HG03095 (cell line): Measurements from ENCODE around the gene EPHB6.

Experiments
- ATAC-seq: cut with Tn5 transposase; IDR thresholded peaks from one replicate; pipeline ENCODE4 v1.9.1; 2021; ENCODE audit warnings: moderate library complexity; ENCODE audit not compliant: unreplicated experiment

The EPHB6 gene

DNA sequence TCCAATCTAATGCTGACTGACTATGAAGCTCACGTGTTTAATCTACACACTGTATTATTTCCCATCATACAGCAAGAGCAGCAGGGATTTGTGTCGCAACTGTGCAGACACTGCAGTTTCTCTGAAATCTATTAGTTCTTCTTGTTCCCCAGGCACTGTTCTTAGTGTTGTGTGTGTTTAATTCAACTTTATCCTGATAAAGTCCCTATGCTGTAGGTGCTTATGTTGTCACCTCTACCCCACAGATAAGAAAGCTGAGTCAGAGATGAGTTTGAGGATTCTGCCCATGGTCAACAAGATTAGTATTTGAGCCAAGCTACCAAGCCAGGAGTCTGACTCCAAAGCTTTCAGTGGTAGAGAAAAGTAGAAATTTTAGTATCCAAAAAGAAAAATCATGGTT is 22.5 kb upstream of the EPHB6 start:
- no peak for ATAC-seq

DNA sequence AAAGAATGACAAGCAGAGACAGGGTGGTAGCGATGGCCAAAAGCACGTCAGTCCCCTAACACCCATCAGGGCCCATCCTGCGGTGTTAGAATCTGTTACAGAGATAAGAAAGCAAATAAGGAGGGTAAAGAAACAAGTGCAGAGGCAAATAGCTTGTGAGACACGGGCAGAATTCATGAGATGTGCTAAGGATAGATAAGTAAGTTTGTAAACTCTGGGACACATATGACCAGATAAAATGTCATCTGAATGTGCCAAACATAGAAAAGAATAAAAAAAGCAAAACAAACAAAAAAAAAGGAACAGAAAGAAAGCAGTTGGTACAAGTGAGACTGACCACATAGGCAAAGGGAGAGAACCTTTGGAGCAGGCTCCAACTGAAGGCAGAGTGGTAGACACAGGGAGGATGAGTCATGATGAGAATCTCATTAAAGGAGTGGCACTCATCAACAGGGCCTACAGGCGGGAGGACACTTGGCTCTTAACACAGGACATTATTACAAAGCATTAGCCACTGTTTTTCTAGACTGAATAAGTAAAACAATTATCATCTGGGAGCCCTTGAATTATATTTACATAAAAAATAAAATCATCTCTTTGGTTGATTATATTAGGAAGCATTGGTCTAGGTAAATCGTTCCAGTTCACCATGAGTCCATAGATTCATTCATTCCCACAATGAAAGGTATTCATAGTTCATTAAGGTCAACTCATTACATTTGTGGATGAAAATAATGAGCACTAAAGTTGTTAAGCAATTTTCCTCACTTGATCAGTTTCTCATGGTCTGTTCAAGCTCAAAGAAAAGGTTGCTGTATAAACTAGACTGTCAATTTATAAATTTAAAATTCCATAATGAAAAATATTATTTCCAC is 21.5 kb upstream of the EPHB6 start:
- peak; percentile 46 for ATAC-seq

DNA sequence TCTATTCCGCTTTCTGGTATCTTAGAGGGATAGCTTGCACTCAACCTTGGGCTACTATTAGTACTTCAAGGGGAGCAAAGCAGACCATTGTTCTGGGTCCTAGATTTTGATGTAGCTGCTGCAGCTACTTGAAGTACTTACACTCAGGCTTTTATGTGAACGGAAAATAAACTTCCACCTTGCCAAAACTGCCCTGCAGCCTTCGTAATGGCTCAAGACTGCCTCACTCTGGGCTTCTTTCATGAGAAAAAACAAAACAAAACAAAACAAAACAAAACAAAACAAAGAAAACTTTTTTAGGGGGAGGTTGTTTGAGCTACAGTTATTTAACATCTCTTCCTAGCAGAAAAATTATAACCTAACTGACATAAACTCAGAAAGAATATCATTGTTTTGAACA is 19.4 kb upstream of the EPHB6 start:
- no peak for ATAC-seq

DNA sequence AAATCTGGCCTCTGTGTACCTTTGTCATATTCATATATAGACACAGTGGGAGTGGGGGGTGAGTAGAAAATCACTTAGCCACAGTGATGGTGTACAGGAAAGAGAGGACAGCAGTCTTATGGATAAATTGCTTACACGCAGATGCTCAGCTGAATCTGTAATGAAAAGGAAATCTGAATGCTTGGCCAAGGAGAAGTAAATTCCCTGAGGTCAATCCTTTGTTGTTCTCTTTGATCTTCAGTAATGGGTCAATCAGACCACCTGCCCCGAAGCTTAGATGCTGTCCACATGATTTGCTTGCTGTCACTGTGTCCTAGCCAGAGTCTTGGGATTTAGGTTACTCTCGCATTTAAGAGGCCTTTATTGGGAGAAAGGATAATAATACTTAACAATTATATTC is 18.4 kb upstream of the EPHB6 start:
- no peak for ATAC-seq

DNA sequence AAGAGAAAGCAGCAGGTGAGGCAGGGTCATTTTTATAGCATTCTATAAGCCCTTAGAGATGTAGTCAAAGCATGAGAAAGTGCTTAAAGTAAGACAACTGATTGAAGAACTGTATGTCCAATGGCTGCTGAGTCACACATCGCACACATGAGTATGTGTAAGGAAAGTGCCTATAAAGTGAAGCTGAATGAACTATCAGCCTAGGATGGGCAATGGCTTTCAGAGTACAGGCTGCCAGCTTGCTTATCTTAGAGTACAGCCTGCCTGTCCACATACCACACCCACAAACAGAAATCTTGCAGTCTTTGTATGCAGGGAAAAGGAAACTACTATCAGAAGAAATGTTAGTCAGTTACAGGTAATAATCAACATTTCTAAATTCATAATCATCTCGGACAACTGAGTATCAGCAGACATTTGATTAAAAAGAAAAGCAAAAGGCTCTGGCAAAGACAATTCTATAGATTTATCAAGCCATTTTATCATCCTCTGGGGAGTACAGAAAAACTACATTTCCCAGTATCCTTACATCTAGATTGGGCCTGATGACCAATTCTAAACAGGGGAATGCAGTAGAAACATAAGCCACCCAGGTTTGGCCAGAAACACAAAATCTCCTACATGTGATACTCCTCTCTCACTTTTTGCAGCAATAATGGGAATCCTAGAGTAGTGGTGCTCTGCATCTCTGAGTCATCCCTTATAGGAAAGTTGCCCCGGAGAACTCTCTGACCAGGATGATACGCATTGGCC is 16.2 kb upstream of the EPHB6 start:
- no peak for ATAC-seq

DNA sequence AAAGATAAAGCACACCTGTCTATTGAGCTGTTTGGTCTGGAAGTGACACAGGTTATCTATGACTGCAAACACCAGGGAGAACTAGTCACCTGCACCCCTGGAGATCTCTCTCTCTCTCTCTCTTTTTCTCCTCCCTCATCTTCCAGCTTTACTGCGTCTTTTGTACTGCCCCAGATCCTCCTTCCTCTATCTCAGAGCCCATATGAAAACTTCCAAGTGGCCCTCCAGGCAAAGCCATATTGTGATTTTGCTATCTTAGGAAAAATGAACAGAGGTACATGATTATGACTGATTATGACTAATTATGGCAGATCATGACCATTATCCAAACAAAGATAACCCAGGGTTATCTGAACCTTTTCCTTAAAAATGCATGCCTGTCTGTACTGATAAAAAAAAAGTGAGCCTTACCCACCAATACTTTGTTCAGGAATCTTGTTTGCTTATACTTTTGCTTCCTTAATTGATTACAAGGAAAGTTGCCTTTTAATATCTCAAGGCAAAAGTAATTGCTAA is 12.6 kb upstream of the EPHB6 start:
- ATAC-seq = no peak

DNA sequence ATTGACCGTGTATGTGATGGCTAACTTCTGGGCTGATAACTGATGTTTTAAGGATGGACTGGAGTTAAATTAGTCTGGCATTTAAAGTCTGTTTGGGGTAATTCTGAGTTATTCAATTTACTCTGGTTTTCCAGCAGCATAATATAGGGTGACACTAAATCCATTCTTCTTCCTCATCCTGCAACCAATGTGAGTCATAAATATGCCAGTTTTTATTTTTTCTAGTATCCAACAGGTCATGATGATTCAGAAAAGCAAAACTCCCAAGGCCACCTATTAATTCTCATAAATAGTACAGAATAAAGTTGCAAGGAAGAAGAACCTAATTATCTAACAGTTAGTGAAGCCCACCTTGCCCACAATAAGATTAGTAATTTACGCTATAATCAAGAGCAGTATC is 7.5 kb upstream of the EPHB6 start:
- ATAC-seq = no peak

DNA sequence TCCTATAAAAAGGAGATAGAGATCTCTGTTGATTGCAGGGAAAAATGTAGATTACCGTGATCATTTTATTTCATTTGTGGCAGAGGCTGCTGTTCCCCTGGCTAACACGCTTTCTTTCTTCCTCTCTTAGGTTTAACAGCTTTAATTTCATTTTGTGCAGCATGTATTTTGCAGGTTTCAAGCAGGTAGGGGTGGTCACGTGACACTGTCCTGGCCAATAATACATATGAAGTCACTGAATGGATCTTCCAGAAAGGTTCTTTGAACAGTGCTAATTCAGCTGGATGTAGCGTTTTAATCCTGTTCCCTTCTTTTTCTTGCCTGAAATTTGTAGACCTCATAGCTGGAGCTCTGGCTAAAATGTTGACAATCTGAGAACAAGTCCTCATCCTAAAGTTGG is 3.6 kb upstream of the EPHB6 start:
- no peak for ATAC-seq

DNA sequence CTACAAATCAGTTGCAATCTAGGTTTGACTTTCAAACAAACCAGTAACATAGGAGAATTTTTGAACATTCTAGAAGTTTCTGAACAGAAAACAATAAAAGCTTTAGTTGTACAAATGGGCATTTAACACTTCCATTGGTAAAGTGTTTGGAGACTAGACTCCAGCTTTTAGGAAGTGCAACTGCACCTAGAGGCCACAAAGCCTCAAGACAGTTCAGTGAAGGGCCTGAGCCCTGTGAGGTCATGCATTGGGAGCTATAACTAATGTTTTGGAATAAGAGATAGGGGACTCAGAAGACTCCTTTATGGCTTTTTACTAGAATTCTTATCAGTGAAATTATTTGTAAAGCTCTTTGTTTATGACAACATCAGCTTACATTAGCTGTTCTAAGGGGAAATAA is 3.0 kb upstream of the EPHB6 start:
- ATAC-seq = no peak

DNA sequence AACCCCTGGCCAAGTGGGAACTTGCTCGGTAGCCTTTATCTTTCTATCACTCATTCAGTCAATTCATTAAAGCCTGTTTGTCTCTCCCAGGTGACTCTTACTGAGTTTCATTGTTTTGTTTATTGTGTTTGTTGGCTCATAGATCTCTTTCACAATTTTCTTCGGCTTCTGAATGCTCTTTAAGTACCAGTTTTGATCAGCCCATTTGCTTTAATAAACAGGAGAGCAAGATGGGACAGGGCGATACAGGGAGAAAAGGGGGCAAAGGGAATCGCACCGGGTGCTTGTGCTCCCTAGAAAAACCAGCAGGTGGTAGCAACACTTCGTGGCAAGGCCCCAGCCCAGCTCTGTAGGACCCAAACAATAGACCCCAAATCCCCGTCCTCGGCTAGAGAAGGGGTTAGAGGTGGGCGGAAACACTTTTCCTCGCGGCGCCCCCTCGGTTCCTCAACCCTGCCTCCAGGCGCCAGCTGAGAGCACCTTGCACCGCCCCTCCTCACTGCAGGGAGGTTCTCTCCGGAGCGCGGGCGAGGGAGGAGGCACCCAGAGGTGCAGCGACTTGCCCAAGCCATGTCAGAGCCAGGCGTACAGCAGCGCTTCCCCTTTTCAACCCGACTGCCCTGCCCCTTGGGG is 1.0 kb upstream of the EPHB6 start:
- ATAC-seq = peak; percentile 79

DNA sequence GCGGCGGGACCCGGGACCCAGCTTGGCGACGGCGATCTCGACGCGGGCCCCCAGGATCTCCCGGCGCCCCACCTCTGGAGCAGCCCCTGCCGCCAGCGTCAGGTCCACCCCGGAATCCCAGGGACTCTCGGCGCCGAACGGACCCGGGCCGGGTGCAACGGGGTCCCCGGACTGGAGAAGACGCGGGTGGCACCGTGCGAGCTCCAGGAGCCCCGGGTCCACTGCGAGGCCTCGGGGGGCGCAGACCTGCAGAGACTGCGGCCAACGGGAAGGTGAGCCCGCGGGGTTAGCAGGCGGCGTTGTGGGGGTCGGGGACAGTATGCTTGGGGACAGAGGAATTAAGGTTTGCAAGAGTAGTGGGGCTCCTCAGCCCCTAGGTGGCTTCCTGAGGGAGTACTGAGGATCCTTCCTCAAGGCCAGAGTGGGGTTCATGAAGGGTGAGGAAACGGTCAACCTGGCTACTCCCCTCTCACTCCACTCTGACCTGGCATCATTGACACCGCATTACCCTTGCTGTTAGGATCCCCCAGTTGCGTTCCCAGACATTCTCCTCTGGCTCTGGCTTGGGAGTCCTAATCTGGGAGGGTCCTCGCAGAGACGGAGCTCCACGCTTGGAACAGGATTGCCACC is 353 bp downstream of the EPHB6 start:
- ATAC-seq = no peak

DNA sequence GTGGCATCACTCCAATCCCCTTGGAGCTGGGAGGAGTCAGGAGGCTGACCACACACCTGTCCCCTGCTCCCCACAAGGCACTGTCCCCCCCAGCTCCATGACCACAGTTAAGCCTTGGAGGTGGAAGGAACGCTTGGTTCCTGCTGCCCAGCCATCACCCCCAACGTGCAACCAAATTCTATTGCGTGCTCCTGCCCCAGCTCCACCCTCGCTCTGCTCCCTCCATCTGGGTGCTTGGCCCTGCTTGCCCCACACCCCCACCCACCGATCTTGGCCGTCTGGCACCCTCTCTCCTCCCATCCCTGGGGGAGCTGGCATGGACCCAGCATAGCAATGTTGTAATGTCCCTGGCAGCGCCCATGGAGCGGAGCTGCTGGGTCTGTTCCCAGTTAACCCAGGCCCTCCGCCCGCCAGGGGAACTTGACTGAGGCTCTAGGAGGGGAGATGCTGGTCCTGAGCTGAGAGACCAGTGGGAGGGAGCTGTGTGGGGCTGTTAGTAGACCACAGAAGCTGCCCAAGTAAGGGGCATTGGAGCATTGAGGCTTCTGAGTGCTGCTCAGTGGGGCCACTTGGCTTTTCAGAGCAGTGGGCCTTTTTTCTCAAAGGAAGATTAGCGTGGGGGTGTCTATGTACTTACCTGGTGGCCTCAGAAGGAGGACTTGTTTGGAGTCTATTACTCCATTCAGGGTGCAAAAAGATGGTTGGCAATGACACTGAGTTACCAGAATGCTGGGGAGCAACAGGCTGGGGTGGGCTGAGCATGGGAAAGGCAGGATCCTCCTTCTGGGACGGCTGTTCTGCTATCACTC is 1.1 kb downstream of the EPHB6 start:
- ATAC-seq = no peak

DNA sequence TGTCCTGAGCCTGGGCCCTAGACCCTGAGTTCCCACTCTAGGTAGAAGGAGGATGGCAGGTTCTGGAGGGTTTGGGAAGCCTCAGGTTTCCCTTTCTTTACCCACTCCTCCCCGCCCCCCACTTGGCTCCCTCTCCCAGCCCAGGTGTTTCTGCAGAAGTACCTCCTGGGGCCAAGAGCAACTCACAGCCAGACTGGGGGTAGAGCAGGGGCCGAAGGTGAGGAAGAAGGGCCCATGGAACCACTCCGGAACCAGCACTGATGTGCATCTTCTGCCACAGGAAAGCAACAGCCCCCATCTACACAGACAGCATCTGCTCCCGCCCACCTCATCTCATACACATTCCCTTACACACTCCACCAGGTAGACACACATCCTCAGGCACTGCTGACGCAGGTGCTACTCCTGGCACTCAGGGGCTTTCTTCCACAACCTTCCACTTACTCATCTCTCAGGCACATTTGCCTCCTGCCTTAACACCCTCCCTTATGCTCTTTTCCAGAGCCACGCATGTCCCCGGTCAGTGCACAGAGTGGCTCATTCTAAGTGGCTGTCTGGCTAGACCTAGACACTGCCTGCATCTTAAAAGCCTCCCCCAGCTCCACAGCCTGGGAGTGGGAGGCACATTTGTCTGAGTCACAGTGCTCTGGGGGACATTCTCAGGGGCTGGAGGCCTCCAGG is 1.8 kb downstream of the EPHB6 start:
- ATAC-seq = no peak

DNA sequence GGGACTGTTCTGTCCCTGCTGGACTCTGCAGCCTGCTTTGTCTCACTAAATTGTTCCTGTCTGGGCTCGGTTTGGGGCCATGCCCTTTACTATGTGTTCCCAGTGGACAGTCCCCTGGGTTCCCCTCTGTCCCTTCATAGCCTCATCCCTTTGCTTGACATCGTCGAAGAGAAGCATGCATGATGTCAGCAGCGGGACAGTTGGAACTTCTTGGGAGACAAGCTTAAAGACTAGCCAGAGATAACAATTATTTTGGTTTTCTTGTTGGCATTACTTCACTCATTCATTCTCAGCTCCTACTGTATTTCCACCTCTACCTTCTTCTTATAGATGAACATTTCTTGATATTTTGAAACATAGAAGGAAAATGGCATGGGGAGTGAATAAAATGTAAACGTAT is 2.7 kb downstream of the EPHB6 start:
- ATAC-seq = no peak

DNA sequence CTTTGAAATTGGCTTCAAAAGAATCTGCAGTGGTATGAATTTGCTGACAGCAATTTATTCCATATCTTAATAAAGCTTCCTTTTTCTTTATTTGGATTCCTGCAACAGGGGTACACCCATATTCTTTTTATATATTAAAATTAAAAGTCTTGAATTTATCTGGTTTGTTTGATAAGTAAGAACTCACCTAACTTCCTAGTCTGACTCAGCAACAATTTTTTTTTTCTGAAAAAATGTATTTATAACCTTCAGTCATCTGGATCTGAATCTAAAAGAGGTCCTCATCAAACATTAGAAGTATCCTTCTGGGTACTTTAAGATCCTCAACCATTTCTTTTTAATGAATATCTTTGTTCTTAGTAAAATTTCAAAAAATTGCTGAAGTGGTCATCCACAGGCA is 4.5 kb downstream of the EPHB6 start:
- no peak for ATAC-seq

DNA sequence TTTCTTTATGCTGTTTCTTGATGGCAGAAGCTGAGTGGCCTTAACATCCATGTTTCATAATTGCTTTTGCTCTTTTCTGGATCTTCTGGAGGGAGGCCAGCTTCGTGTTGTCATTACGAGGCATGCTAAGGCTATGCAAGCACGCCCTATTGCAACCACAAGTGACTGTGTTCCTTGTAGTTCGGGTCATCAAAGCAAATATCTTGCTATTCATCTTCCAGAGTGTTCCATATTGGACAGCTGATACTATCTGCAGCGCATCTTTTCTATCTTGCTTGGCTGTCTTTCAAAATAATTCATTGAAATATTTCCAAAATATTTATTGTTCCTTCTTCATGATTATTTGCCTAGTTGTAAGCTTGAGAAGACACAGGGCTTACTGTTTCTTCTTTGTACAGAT is 5.0 kb downstream of the EPHB6 start:
- ATAC-seq = no peak

DNA sequence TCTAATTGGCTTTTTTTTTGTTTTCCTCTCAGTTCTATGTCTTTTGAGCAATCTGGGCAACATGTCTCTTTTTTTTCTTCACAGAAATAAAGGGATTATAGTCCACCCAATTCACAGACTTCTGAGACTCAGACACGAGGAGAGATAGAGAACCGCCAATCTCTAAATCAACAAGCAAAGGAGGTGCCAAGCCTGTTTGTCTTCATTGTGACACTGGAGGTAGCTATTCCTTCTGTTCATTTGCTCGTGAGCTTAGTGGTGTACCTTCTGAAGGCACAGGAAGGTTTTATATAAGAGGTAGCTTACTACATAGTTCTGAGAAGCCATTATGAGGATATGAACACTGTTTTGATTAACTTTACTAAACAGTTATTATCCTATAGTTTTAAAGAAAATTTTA is 6.1 kb downstream of the EPHB6 start:
- no peak for ATAC-seq

DNA sequence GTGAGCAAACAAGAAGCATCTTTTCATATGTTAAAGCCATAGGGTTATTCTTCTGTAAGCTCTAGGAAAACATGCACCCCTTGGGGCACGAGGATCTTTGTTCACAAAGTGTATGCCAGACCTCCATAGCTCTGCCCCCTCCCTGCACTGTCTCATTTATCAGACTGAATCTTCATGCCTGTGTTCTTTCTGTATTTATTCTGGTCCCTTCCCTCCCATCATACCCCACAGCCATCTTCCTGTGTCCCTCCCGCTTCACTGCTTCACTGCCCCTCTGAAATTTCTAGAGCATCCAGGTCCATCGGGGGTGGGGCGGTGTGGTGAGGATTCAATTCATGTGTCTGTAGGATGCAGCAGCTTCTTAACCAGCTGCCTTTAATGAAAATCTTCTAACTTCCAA is 7.5 kb downstream of the EPHB6 start:
- ATAC-seq = no peak

DNA sequence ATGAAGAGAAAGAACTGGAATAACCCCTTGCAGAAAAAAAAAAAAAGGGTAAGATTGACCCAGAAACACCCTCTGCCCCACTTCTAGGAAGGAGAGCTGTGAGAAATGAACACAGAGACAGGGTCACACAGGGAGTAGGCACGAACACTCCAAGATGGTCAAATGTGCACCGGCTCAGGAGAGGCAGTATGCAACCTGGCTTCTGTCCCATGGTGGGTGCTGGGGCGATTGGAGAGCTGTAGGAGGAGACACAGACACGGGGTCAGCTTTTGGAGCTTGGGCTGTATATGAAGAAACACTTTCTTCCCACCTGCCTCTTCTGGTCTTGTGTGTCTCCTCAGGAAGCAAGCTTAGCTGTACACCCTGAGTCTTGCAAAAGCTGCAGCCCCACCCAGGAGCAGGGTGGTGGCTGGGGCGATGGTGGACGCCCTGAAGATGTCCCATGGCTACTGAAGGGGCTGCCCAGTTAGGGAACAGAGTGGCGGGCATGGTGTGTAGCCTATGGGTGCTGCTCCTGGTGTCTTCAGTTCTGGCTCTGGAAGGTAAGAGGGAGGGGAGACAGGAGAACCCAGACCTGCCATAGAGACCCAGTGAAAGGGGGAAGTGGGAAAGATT is 8.0 kb downstream of the EPHB6 start:
- ATAC-seq = no peak
